ENCODE data around the gene KRTAP9-8.

GRCh38 chr17:41211845-41212466, 25.8 kb upstream of the KRTAP9-8 start:
- no peak for TF ChIP-seq CTCF (CRISPR knock-in tag; IDR thresholded peaks at IDR 0.05)
- no peak for TF ChIP-seq ZBTB21 (CRISPR knock-in tag; IDR thresholded peaks at IDR 0.05)
- TF ChIP-seq POLR2AphosphoS5 (IDR thresholded peaks at IDR 0.05; ENCODE audit: low read depth, low read length) = no peak
- TF ChIP-seq ZNF788 (CRISPR knock-in tag; IDR thresholded peaks at IDR 0.05; ENCODE audit: borderline replicate concordance) = no peak
- no peak for TF ChIP-seq REPIN1 (CRISPR knock-in tag; IDR thresholded peaks at IDR 0.05; ENCODE audit: borderline replicate concordance, low read depth)
- no peak for TF ChIP-seq MEF2D (CRISPR knock-in tag; IDR thresholded peaks at IDR 0.05)
- TF ChIP-seq ZNF883 (CRISPR knock-in tag; IDR thresholded peaks at IDR 0.05; ENCODE audit: not compliant biosample characterization) = no peak
- no peak for TF ChIP-seq RARG (CRISPR knock-in tag; IDR thresholded peaks at IDR 0.05; ENCODE audit: low read depth)
- no peak for TF ChIP-seq ATF3 (CRISPR knock-in tag; IDR thresholded peaks at IDR 0.05)
- no peak for TF ChIP-seq SIX1 (CRISPR knock-in tag; IDR thresholded peaks at IDR 0.05; ENCODE audit: borderline replicate concordance)
